ENCODE measurements around the gene KCTD18. TPM values are rescaled to one million over a fixed set of nuclear protein-coding genes. Genes with fewer than 3 reads are reported as not detected.
A peak's percentile ranks its signal among the peaks of the same experiment; 100 is the strongest.

Gene KCTD18
- 16.6 TPM for polyA plus RNA-seq (ENCODE audit: insufficient read length)
- long read RNA-seq, donor 1, partial matches to known transcripts, result 0 of 3 reads
- long read RNA-seq, donor 1, other reads (novel, unspliced or antisense), result 0 of 3 reads
- long read RNA-seq, donor 2, partial matches to known transcripts, result 0 of 4 reads
- long read RNA-seq, donor 2, other reads (novel, unspliced or antisense), result 0 of 4 reads
- long read RNA-seq, donor 3, partial matches to known transcripts, result 9 of 29 reads
- long read RNA-seq, donor 3, other reads (novel, unspliced or antisense), result 17 of 29 reads
- long read RNA-seq, donor 4, result 0 reads
- long read RNA-seq, donor 5, partial matches to known transcripts, result 0 of 1 reads
- long read RNA-seq, donor 5, other reads (novel, unspliced or antisense), result 0 of 1 reads
- long read RNA-seq, donor 6, partial matches to known transcripts, result 0 of 4 reads
- long read RNA-seq, donor 6, other reads (novel, unspliced or antisense), result 0 of 4 reads
- long read RNA-seq, donor 7, result 0 reads
- long read RNA-seq, donor 8, result 0 reads

DNA sequence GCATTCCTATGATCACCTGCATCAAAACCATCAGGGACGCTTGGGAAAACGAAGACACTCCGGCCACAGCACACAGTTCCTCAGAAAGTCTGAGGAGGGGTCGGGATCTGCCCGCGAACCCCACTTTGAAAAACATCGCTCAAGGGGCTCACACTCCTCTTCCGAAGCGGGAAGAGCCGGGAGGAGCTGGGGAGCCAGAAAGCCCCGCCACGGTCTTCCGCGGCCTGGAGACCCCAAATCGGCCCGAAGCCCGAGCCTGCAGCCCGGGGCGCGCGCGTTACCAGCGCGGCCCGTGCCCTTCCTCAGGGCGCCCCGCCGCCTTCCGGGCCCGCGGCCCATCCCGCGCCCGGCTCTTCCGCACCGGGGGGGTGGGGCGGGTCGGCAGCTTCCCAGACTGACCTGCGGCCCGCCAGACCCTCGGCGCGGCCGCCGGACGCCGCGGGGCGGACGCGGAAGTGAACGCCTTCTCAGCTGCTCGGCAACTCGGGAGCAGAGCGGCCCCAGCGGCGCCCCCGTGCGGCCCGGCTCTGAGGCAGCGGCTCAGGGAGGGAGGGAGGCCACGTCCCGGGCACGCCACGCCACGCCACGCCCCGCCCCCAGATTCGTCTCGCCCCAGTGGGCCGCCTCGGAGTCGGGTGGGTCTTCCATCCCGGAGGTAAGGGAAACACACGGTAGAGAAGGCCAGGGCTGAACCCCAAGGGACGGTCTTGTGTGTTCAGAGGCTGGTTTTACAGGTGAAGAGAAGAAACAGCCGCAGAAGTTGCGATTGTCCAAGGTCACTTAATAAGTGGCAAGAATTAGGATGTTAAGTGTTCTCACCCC is at the start of gene KCTD18:
TSS of gene KCTD18 (minus strand) at position 457 of the 822 bp plus-strand sequence. CDS start 3,052 bp downstream, outside the sequence.
- DNase-seq, result peak; percentile 87

DNA sequence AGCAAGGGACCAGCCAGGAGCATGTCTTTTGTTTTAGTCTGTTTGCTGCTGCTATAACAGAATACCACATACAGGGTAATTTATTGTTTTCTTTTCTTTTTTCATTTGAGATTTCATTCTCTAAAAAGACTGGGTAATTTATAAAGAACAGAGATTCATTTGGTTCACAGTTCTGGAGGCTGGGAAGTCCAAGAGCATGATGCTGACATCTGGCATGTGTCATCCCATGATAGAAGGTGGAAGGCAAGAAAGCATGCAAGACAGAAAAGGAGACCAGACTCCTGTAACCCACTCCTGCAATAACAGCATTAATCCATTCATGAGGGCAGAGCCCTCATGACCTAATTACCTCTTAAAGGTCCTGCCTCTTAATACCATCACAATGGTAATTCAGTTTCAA is 30.9 kb upstream of the KCTD18 start:
- no peak for DNase-seq

DNA sequence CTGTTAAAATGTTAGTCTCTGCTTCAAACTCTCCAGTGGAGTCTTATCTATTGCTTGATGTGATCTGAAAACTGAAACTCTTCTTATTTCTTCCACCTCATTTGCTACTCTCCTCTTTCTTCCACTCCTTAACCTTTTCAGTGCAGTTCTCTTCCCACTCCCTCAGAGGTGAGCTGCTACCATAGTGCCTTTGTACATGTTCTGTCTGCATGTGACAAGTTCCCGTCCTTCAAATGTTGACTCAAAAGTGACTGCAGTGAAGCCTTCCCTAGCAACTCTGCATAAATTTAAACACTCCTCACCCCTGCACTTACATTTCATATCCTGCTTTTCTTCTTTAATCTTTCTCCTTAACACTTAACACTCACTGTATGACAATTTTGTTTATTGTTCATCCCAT is 28.3 kb upstream of the KCTD18 start:
- DNase-seq, result no peak

DNA sequence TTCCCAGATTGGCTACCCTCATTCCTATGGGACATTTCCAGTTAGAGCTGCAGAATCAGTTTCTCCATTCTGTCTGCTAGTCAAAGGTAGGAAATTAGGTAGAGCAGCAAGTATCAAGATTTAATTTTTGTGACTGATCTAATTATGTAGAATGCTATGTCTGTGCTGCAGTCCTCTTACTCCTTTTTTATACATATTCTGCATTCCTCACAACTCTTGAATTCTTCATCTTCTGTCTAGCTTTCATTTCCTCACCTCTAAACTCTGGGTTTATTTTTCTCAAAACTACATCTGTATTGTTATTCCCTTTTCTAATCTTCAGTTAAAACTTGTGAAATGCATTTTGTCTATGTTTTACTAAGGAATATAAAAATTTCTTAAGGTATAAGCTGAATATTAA is 24.7 kb upstream of the KCTD18 start:
- DNase-seq, result no peak

DNA sequence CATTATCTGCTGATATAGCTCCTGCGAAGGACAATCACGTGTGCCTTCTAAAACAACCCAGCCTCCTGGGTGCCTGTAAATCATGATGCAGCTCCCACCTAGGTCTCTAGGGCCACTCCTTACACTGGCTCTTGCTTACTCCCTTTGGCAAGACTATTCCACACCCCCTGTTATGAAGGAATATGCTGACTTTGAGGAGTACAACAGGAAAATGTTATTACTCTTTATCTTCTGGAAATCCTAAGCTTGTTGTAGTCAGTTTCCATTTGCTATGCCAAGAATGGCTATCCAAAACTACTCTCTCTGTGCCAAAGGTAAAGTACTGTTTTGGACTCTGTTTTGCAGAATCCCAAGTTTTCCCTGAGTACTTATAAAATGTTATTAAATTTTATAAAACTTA is 23.9 kb upstream of the KCTD18 start:
- no peak for DNase-seq

DNA sequence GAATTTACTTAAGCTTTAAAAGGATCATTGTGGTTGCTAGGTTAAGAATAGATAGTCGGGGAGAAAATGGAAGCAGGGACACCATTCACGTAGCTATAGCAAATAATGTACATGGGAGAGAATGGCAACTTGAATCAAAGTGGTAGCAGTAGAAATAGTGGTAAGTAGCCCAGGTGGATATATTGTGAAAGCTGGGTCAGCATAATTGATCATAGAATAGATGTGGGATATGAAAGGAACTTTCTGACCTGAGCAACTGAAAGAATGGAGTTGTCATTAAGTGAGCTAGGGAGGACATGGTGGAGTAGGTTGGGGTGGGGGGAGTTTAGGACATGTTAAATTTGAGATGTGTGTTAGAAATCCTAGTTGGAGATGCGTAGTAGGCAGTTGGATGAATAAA is 18.4 kb upstream of the KCTD18 start:
- DNase-seq, result no peak

DNA sequence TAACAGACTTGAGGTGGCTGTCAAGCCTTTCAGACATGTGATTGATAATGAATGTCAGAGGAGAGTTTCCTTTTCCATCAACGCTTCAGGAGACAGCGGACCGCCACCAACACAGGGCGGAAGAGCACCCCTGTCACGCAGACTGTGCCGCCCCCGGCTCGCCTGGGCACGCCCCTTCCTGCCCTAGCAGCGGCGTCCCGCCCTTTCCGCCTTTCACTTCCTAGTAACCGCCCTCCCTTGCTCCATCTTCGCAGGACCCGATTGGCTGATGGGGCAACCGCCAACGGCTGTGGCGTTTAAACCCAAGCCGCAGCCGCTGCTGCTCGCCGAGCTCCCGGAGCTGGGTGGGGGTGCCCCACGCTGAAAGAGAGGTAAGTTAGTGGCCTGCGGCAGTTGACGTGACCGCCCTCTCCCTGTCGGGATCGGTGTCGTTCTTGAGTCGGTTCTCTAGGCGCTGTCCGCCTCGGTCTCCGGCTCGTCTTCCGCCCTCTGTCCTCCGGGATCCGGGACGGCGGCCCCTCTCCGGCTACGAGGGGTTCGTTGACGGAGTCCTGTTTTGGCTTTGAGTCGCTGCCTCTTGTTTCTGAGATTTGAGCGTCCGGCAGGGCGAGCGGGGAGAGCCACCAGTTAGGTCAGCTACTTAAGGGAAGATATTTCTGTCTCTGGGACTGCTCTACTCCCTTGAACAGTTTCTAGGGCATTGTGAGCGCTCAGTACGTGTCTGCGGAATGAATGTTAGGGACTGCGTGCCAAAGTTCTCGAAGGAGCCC is 16.2 kb upstream of the KCTD18 start, which contains the start of gene SGO2:
TSS of gene SGO2 (plus strand) at position 326 of the 770 bp plus-strand sequence. CDS start 6,769 bp downstream, outside the sequence.
- DNase-seq, result peak; percentile 91

DNA sequence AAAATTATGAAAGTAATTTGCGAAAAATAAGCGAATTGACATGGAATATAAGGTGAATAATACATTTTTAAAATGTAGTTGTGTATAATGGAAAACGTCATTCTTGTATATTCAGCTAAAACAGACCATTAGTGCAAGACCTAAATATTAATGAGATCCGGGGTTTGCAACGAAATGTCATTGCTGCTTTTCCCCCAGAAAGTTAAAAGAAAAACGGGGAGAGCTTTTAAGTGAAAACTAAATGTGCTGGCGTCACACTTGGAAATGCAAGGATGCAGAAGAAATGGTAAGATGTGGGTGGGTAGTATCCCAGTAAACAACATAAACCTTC is 15.6 kb upstream of the KCTD18 start:
- no peak for DNase-seq

DNA sequence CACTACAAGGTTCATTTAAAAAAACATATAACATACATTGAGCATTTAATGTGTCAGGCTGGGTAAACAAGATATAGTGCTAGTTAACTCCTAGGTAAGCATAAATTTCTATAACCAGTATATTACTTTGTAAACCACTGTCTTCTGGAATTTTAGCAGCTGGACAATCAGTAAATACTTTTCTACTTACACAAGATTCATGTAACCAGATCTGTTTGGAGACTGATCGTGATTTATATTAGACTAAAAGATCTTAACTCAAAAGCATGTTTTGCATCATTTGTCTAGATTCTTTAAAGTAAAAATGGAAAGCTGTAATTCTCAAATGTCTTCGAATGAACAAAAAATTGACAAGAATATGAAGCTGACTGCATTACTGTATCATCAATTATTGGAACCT is 15.2 kb upstream of the KCTD18 start:
- no peak for DNase-seq

DNA sequence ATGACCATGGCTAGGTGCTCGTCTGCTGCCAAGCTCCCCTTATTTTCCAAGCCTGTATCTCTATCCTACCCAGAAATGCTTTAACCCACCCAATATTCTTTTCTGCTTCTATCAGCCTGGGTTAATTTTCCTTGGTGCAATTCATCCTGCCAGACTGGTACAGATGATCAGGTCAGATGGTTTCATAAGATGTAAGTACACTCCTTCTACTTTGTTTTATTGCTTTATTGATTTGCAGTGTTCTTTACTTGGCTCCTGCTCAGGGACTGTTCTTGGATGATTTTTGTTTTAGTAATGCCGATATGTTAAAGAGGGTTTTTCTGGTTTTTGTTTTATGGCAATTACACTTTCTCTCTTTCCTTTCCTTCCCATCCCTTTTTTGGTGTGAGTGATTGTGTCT is 13.7 kb upstream of the KCTD18 start:
- DNase-seq, result no peak

DNA sequence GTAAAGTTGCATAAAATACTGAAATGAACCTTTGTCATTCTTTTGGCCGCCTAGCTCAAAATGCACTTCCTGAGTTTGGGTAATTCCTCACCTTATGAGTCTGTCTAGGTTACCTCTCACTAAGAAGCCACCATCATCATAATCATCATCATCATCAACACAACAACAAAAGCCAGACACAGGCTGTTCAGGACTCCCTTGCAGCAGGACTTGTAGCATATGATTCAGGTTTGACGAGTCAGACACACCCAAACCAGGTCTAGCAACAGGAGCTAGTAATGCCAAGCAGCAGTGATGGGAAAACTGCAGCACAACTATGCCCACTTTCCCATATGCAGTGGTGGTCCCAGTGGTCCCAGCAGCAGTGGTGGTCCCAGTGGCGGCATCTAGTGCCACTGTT is 13.3 kb upstream of the KCTD18 start:
- no peak for DNase-seq

DNA sequence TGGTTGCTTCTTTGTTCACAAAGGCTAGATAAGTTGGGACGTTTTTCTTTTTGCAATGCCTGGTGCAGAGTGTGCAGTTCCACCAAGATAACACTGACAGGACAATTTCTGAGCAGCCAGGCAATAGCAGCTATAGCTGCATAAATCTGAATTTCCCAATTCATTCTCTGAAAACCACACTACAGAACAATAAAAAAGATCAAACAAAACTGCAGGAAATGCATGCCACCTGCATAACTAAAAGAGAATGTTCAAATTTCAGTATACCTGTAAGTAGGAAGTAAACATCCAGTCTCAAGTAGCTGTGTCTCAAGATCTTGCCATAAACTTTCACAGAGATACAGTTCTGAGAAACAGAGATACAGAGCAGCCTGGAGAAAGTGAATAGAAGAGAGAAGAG is 5.3 kb upstream of the KCTD18 start:
- no peak for DNase-seq

DNA sequence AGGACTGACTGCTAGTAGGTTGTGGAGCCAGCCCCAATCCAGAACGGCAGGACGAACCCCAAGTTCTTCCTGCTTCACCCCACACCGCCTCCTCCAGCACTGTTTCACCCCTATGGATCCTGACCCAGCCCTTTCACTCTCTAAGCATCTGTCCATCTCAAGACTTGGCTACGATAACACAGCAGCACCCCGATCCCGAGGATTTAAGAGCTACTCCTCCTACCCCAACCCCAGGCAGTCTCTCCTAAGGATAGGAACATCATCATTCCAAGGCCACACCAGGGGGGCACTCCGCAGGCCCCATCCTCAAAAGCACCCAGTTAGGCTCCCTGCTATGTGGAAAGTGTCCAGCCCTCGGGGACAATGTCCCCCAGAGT is 645 bp downstream of the KCTD18 start:
- no peak for DNase-seq

DNA sequence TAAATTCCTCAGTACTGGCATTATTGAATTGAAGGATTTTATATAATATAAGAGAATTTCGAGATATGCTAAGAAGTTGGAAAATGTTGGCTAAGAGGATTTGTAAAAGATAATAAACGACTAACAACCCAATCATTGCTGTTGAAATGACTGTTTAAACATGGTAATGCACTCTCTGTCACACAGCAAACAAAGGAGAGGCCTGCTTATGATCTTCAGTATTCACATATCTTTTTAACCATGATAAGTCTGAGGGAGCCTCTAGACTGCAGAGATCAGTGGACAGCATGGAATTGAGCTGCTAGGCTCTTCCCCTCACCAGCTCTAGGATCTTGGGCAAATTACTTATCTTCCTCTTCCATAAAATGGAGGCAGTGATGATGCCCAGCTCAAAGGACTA is 2.7 kb downstream of the KCTD18 start:
- no peak for DNase-seq

DNA sequence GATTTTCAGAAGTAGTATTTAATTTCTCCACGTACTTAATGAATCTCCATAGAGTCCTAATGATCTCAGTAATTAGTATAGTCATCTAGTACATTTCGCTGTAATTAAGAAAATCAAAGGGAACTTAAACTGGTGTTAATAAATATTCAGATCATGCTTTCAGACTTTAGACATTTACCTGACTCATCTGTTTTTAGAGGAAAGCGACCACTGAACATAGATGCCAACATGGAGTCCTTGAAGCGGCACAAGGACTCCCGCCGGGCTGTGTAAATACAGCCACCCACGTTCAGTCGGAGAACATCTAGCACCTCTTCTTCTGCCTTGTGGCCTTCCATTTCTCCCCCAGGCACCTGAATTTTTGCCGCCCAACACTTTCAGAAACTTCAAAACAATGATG is 3.2 kb downstream of the KCTD18 start:
- no peak for DNase-seq

DNA sequence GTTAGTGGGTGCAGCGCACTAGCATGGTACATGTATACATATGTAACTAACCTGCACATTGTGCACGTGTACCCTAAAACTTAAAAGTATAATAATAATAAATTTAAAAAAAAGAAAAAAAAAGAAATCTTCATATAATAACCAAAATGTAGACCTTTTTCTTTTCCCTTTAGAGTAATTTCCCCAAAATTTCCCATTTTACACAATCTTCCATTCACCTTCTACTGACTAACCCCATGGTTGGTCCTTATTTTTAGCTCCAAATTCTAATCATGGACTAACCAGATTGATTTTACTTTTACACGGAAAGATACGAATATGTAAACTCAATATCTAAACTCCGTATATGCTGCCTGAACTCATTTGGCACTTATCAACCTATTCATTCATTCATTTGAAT is 7.7 kb downstream of the KCTD18 start:
- no peak for DNase-seq

DNA sequence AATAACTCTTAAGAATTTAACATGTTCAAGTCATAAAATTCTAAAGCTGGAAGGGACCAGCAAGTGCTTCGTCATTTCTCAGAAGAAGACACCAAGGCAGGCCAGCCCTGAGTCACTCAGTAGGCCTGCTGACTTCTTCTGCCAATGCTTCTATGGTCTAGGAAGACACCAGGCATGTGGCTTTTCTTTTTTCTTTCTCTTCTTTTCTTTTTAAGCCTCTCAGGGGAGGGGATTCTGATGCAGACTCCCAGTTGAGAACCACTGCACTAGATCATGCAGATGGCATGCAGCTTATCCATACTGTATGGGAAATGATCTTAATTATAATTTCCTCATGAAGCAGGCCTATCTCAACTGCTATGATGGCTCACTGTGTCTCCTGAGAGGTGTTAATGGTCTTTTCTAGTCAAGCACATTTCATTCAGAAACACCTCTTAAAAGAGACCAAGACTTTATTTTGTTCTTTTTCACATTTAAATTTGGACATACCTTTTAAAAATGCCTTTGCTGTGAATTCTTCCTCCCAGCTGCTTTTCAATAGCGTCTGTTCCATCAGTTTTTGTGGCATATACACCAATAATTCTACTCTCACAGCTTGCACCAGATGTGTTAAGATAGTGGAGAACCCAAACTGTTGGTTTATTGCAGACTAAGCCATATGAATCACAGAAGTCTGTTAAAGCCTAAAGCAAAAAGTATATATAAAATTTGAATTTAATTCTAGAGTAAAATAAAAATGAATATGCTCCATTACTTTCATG is 11.3 kb downstream of the KCTD18 start:
- DNase-seq, result no peak

DNA sequence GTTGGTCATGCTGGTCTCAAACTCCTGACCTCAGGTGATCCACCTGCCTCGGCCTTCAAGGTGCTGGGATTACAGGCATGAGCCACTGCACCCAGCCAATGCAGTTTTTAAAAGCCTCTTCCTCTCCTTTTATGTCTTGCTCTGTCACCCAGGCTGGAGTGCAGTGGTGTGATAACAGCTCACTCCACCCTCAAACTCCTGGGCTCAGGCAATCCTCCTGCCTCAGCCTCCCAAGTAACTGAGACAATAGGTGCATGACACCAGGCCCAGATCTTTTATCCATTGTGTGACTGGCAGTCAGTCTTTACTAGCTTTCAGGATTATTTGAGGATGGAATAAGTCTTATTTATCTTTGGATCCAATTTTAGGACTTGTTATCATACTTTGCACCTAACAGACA is 13.2 kb downstream of the KCTD18 start:
- no peak for DNase-seq

DNA sequence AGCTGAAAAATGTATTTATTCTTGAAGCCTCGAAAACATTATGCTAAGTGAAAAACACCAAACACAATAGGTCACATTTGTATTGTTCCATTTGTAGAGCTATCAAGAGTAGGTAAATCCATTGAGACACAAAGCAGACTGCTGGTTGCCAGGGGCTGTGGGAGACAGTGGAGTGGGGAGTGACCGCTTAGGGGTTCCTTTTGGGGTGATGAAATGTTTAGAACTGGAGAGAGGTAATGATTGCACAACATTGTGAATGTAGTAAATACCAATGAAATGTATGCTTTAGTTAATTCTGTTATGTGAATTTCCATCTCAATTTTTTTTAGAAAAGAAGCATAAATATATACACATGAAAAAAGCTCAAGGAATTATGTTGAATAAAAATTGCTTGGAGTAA is 15.8 kb downstream of the KCTD18 start:
- no peak for DNase-seq

DNA sequence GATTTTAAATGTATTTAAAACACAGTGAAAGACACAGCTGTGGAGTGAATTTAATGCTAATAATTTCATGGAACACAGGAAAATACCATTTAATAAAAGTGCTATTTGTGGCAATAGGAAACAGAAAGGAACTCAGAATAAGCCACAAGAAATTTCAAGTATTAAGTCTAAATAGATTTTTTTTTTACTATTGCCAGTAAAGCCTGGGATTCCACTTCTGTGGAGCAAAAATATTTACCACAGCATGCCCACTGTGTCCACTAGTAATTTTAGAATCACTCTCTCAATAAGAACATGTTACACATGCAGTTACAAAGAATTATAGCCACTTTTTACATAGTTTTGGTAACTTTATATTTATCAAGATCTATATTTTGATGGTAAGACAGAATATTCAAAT is 17.2 kb downstream of the KCTD18 start:
- no peak for DNase-seq

DNA sequence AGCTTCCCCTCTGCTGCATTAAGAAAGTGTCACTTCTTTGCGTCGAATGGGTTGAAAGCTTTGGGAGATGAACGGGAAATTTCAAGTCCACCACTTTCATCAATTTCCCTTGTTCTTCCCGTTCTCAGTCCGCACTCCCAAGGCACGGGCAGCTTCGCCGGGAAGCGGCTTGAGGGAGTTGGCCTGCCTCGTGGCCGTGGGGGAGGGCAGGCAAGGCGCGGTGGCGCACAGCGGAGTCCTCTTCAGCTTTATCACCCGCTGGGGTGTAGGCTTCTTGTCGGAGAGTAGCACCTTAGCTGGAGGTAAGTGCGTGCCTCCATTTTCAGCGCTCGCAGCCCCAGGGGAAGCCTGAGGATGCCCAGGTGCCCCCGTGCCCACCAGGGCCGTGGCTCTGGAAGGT is 19.9 kb downstream of the KCTD18 start:
- DNase-seq, result no peak

DNA sequence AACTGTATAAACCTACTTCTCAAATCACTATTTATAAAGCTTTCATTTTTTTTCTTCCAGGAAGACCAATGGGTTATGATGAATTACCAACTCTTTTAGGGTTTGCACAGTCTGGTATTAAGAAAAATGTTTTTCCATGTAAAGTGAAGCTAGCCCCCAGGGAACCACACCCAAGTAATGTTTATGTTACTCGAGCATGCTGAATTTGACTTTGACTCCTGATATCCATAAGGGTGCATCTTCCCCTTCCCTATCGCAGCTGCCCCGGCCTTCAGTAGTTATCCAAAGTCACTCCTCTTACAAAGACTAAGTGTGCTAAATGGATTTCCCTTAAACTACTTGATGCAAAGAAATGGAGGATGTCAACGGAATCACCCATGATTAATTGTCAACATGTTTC is 21.7 kb downstream of the KCTD18 start:
- DNase-seq, result no peak
